GM18867 (cell line): ENCODE data around the gene TCAF2.
A peak's percentile ranks its signal among the peaks of the same experiment; 100 is the strongest.
"Not testable (repeated sequence)": the region's sequence is repeated elsewhere in the genome, so short reads cannot be mapped to it uniquely, and the experiment has no call there.

Experiments used
- ATAC-seq: cut with Tn5 transposase; IDR thresholded peaks from one replicate; pipeline ENCODE4 v1.9.1; 2021; ENCODE audit warnings: mild to moderate bottlenecking, moderate library complexity; ENCODE audit not compliant: unreplicated experiment

The TCAF2 gene

DNA sequence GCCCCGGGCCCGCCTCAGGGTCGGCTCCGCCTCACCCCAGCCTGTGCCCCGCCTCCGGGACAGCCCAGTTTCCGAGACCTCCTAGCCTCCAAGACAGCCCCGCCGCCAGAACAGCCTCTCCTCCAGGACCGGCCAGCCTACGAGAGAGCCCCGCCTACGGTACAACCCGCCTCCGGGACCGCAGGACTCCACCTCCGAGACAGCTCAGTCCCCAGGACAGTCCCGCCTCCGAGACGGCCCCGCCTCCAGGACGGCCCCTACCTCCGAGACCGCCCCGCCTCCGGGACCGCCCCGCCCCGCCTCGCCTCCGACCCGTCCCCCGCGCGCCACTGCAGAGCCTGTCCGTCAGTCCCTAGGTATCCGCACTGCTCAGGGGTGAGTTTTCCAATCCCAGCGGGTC, at the start of gene TCAF2:
Gene TCAF2 (plus strand): TSS at position 329 of the 400 bp plus-strand sequence.
- peak; percentile 82 for ATAC-seq

DNA sequence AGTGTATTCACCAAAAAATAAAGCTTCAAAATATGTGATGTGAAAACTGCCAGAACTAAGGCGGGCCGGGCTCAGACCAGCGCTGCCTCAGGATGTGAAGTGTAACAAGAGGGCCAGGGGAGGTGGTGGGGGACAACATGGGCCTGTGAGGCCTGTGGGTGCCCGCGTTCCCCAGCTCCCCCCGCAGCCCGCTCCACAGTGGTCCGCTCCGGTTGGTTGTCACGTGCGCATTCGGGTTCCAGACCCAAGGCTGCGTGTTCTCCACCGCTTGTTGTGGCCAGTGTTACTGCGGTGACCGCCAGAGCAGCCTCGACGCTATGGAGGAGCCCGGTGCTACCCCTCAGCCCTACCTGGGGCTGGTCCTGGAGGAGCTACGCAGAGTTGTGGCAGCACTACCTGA, 49.3 kb upstream of the TCAF2 start, which contains the start of gene CTAGE15:
Gene CTAGE15 (plus strand): TSS at position 301 of the 400 bp plus-strand sequence. CDS start 17 bp downstream, at position 318.
- ATAC-seq: not testable (repeated sequence)

DNA sequence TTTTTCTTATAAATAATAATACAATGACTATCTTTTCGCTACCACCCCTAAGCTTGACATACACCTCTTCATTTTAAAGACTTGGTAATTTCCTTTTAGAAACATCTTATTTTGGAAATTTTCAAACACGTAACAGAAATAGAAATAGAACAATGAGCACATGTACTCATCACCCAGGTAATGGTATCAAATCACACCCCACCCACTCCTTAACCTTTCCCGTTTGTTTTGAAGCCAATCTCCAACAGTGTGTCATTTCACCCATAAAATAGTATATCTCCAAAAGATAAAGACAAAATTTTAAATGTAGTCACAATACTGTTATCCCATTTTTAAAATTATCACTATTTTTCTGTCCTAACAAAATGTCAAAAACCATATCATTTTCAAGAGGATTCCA, 32.6 kb upstream of the TCAF2 start:
- not testable (repeated sequence) for ATAC-seq

DNA sequence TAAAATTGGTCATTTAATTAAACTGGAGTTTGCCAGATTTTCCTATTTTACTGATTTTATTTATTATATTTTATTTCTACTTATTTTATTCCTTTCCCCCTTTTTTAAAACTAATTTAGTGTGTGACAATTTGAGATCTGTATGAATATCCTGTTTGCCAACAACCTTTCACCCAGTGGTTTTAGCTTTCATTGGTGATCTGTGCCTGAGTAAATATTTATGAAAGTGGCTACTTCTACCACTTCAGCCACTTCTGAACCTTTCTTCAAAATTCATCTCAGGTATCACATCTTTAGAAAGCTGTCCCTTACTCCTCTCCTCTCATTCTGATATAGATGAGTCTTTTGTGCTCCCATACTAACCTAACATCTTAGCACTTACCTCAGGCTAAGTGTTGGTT, 30.9 kb upstream of the TCAF2 start:
- ATAC-seq: not testable (repeated sequence)

DNA sequence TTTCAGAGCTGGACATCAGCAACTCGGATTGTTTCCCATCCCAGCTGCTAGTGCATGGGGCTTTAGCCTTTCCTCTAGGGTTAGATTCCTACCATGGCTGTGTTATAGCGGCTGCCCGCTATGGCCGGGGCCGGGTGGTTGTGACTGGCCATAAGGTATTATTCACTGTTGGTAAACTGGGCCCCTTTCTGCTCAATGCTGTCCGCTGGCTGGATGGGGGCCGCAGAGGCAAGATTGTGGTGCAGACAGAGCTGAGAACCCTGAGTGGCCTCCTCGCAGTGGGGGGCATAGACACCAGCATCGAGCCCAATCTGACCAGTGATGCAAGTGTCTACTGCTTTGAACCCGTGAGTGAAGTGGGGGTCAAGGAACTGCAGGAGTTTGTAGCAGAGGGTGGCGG, 22.7 kb upstream of the TCAF2 start:
- not testable (repeated sequence) for ATAC-seq

DNA sequence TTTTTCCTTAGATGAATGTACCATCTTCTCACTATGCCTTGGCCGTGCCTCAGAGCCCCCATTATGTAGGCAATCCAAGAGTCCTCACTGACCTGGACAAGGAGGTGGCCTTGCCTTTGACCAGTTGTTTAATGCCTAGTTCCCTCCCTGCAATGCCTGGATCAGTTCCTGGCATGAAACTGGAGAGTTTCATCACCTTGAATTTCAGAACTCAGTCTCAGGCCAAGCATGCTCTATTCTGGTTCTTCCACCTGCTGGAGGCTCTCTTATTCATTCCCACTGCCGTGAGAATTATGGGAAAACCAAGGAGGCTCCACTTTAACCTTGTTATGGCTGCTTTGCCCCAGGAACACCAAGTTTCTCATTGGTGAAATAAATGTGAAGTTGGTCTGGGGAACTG, 17.2 kb upstream of the TCAF2 start:
- not testable (repeated sequence) for ATAC-seq

DNA sequence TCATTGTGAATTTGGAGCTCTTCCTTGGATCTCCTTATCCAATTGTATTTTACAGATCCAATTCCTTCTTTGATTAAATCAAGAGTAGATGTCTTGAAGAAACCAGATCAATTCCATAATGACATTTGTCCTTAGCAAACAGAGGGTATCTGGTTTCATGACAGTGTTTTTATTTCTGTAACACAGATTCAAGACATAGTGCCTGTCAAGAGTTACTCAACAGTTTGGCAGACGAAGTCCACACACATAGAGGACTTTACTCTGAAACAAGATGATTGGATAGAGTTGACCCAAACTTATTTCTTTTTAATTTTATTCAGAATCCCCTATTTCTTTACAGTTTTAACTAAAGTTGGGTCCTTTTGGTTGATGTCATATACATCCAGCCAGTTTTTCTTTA, 14.7 kb upstream of the TCAF2 start:
- ATAC-seq: not testable (repeated sequence)

DNA sequence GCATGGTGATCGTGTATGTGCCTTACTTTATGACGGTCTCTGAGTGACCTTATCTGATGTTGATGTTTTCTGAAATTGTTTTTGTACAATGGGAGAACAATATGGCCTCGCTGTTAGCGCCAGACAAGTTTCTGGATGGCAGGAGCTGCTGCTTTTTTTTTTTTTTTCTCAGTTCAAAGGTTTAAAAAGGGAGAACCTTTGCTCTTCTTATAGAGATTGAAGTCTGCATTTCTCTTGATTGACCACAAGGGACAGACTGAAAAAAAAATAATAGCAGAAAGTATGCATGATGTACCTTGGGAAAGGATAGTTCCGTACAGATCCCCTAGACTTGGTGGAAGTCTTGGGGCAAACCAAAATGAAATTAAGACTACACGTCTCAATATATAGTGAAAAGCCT, 5.2 kb upstream of the TCAF2 start:
- ATAC-seq: not testable (repeated sequence)

DNA sequence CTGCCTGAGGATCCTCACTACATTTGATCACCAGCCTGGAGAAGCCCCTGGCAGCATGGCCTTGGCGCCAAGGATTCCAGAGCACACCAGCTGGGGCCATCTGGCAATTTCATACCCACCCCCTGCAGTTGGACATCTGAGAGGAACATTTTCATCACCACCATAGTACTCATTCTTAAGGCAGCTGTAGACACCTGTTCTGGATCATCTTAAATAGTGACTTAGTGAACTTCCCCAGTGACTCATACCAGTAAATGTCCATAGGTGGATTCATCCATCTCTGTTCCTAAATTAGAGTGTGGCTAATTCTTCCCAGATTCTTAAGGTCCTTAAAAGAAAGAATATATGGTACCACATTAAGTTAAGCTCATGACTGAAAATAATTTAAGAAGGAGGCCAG, 3.6 kb upstream of the TCAF2 start:
- ATAC-seq: not testable (repeated sequence)

DNA sequence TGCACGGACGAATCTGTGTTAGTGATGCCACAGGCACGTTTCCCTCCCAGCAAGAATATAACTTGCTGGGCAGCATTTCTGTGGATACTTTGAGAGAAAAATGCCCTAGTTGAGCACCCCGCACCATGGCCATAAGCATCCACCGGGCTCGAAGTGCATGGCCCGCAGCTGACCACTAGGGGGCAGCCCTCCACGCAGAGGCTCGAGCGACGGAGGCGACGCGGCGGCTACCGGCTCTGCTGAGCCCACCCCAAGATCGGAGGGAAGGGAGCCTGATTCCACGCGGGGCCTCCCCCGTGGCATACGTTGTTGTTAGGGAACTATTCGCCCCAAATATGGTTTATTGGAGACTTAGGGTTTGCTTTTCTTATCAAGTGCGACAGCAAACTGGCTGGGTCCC, 716 bp upstream of the TCAF2 start:
- peak; percentile 21 for ATAC-seq

DNA sequence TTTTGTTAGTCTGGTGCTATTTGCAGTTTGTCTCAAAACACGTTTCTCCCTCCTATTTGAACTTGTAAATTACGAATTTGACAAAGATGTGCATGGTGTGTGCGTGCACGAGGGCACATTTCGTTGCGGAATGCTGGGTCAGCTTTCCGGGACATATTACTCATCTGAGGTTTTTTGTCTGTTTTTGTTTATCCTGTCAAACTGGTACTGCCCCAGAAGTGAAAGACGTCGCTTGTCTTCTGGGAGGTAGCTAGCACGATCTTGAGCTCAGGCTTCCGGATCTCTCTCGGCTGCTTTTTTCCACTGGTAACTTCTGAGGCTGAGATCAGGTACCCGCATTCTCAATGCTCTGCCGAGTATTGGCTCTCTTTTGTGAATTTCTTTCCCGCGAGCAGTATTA, 401 bp downstream of the TCAF2 start:
- peak; percentile 36 for ATAC-seq

DNA sequence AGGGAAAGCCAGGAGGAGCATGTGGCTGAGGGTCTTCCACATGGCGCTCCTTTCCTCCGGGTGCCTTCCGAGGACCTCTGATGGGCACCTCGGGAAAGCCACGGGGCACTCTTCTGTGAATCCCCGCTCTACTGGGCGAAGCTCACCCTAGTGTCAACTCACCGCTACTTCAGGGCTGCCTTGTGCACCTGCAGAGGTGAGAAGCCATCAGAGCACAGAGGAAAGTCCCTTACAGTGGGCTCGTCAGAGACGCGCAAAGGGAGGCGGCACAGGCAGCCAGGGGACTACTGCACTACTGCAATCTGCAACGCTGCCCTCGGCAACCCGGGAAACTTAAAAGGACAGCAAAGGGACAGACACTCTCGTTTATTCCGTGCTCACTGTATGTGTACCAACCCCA, 1.4 kb downstream of the TCAF2 start:
- peak; percentile 36 for ATAC-seq

DNA sequence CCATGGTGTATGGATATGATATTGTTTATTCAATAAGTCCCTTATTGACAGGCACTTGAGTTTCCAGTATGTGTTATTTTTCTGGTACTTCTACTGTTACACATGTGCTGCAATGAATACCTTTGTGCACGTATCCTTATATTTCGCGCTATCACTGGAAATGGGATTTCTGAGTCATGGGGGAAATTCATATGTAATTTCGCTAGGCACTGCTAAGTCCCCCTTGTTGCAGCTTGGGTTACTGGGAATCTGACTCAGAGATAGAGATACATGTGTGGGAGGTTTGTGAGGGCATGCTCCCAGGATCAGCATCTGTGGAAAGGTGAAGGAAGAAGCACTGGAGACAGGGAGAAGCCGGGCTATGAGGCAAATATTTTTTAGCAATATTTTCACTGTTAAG, 9.9 kb downstream of the TCAF2 start:
- ATAC-seq: not testable (repeated sequence)

DNA sequence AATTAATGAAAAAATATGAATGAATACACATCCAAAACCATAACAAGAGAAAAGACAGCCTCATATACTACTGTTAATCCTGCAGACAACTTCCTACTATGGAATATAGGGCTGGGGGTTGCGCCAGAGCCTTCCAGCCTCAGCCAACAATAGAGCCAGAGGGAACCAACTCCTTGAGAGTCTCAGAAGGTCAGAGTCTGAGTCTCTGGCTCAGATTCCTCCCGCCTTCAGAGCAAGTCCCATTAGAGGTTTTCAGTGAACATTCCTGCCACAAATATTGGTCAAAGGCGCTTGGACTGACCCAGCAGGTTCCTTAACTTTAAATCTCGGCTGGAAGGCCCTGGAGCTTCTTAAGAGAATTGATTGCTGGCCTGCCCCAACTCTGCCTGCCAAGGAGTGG, 11.7 kb downstream of the TCAF2 start:
- not testable (repeated sequence) for ATAC-seq

DNA sequence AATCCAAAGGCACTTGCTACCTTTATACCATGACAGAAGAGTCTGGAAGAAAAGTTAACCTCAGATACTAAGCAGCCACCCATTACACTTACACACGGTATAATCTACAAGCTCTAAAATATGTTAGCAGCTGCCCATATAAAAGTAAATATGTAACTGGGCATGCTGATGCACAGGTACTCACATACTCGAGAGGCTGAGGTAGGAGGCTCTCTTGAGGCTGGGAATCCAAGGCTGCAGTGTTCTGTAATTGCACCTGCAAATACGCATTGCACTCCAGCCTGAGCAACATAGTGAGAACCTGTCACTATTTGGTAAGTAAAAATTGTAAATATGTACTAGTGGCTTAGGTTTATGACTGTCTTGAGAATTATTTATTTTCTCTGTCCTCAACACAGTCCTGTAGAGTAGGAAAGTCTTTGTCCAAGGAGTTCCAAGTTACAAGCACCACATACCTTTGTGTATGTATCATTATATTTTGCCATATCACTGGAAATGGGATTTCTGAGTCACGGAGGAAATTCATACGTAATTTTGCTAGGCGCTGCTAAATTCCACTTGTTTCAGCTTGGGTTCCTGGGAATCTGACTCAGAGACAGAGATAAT, 12.3 kb downstream of the TCAF2 start:
- ATAC-seq: not testable (repeated sequence)

DNA sequence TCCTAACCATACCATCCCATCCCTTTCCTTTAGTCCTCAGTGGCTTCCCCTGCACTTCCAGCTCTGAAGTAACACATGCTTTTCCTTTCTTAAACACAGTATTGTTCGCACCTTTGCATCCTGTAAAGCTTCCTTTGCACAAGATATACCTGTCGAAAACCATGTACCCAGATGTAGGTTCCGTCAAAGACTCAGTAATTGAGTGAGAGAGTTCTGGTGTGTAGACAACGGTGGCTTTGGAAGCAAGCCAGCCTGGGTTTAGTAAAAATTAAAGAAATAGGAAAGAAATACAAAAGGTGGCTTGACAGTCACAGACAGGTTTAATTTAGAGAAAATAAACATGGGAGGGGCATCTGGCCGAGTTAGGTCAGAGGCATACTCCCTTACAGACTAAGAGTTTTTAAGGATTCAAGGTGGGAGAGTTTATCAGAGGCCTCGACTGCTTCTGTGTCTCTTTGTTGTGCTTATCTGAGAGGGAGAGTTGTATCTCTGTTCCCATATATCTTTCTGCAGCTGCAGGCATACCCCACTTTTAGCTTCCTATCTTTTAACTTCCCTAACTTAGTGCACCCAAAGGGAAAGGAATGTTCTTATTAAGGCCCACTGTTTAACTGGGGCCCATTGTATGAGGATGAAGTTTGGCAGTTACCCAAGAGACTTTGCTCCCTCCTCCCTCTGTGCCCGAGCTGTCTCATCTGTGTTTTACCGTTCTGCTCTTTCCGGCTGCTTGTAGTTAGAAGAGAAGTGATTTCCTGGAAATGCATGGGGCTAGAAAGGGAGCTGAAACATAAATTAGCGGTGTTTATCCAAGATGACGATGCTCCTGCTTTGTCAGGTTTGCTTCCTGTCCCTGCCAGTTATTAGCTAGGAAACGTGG, 14.8 kb downstream of the TCAF2 start:
- not testable (repeated sequence) for ATAC-seq

DNA sequence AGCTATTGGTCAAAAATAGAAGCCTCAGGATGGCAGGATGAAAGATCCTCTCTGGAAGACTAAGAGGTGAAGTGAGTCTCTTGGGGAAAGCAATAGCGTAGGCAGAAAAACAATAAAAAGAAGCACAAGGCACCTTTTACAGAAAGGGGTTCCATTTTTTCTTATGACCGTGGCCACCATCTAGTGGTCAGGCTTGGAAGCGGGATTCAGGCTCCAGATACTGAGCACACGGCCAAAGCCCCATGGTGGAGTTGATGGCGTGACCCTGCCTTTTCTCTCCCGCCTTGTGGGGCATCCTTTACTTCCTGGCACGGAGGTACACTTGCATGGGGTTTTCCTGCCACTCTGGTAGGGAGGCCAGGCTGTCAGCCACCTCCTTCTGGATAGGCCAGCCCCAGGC, 18.6 kb downstream of the TCAF2 start:
- peak; percentile 88 for ATAC-seq

DNA sequence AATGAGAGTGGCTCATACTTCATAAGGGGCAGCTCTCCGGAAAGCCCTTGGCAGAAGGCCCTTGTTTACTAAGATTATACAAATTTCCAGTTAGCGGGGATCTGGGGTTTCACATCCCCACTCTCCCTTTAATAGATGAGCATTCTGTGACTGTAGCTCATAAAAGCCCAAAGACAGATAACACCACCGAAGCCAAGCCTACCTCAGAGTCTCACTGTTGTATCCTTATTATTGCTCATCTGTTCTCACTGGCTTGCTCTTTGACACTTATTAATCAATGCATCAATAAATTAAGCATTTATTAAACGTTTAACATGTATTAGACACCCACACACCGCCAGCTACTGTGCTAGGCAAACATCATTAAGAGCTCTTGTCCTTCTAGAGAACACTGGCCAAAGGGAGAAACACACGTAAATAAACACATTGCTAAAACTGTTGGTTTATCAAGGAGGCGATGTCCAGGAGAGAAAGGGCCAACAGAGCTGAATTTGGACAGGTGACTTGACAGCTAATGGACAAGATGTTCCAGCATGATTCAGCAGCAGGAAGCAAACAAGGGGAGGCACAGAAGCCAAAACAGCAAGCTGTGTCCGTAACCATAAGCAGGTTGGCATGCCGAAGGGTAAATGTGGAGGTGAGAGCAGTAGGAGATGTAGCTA, 19.9 kb downstream of the TCAF2 start:
- not testable (repeated sequence) for ATAC-seq

DNA sequence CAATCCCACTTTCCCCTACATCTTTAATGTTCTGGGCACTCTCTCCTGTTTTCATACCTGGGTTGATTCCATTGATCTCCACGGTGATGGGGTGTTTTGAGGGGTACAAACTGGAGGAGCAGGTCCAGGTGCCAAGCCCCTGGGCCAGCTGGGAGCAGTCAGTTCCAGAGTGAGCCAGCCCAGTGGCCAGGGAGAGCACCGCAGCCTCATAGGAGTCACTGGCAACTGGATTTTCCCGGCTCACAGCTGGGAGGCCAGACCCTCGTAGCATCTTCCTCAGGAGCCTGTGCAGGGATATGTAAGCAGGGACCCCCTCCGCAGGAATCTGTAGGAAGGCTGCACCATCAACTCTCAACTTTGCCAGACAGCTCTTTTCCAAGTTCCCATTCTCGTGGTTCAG, 25.8 kb downstream of the TCAF2 start:
- ATAC-seq: not testable (repeated sequence)

DNA sequence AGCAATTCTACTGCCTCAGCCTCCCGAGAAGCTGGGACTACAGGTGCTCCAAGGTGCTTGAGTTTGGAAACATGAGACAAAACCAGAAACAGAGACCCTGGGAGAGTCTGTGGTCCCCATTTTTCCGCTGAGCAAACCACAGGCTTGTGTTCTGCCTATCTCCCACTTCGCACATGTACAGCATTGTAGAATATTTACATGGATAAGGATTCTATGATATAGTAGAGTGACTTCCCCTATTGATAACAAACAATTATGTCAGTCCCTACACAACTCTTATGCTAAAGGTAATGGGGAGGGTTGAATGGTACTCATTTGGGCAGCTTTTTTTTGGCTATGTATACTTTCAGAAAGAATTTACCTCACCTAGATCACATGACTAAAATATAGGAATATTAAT, 29.1 kb downstream of the TCAF2 start:
- not testable (repeated sequence) for ATAC-seq

DNA sequence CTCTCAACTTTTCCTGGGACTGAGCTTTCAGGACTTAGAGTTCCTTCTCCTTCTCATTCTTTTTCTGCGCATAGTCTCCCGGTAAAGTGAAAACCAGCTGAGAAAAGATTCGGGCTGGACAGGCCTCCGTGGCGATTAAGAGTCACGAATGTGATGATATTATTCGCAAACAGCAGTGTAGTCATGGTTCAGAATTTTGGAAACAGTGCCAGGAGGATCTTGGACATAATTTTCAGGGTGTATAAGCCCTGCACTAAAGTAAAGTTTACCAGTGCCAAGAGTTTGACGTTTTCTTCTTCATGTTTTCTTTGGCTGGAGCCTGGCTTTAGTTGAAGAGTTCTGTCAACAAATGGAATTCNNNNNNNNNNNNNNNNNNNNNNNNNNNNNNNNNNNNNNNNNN, 29.7 kb downstream of the TCAF2 start:
- ATAC-seq: not testable (repeated sequence)
